Right ventricle myocardium superior (tissue), 1 donor: ENCODE results near the gene CD151. TPM values are rescaled to one million over a fixed set of nuclear protein-coding genes. Genes with fewer than 3 reads are reported as not detected.

Source experiments
- ATAC-seq: fragments of 200-7000 bp; cut with Tn5 transposase; one replicate; pipeline ENCODE4 v1.9.1; 2020; ENCODE audit warnings: mild to moderate bottlenecking; ENCODE audit not compliant: poor library complexity
- DNase-seq: peaks from one replicate; pipeline ENCODE4 v3.0.0-alpha.2; 2020
- intact Hi-C: fragments of 100-400 bp; cut with DNase I; formaldehyde crosslinking; loops from one replicate; pipeline ENCODE4 v1.11.2; 2022
- total RNA-seq: library from RNA; stranded (reverse); fragmentation: NEBNext Ultra II Directional; extraction: Animal tissue kit (Norgen Biotek cat#: 25700); gene quantifications from one replicate; pipeline ENCODE4 v1.2.1, GENCODE V29; 2021
- donor health status: DM: no; HTN: yes; CAD: no; lungs with severe emphysema.

Gene CD151
- total RNA-seq, 1 donor from 2014 or later = 405 TPM

GRCh38 chr11:795634-796564, 36.9 kb upstream of the CD151 start:
- intact Hi-C loops = no loop called here
- DNase-seq (peak; percentile 84), ATAC-seq (peak; percentile 55)

DNA sequence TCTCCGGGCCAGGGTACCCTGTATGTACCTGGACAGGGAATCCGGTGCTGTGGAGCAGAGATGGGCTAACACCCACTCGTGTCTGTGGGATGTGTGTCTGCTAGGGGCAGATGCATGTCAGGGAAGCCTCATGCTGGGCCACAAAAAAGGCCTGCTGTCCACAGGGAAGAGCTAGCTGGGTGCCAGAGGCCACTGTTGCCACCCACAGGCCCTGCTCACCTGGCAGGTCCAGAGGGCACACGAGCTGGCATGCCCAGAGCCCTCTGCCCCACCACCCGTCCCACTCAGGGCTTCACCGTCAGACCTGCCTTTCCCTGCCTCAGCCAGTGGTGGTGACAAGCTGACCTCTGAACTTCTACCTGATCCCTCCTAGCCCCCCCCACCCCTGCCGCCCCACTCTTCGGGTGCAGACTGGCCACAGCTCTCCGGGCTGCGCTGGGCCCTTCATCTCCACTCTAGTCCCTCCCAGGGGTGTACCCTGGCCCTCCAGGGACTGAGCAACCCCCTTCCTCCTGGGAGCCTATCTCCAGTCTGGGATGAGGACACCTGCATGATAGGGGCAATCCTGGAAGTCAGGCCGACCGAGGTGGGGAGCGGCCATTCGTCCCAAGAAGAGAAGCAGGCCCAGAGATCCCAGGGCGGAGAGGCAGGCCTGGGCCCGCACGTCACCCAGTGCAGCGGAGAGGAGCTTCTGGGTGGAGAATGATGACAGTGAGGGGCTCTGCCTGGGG, 36.0 kb upstream of the CD151 start:
- DNase-seq (no peak), ATAC-seq (no peak)

GRCh38 chr11:797296-798092, 35.3 kb upstream of the CD151 start:
- peak; percentile 59 for ATAC-seq
- intact Hi-C loops = no loop called here
- DNase-seq = peak; percentile 83

More for the DNA sequence above, 36.0 kb upstream of the CD151 start:
- intact Hi-C loops = no loop called here

DNA sequence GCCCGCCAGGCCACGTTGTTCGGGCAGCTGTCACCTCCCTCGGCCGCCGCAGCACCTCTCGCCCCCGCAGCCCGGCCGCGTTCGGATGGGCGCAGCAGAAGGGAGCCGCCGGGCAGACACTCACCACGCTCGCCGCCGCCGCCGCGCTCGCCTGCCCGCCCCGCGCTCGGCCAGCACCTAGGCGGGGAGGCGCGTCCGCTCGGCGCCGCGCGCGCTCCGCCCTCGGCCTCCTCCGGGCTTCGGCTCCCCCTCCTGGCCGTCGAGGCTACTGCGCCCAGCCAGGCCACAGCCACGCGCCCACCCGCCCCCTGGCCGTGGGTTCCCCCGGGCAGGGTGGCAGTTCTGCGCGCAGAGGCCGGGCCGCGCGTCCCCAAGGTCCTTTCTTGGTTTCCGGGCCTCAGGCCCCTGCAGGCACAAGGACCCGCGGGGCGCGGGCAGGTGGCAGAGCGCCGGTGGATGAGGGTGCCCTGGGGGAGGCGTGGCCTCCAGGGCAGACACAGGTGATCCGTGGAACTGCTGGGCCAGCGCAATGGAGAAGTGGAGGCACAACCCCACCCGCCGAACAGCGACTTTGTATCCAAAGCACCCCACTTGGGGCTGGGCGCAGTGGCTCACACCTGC, 34.5 kb upstream of the CD151 start, which contains the start of gene SLC25A22:
Gene SLC25A22 (minus strand): TSS at position 189 of the 621 bp plus-strand sequence. CDS start 3,275 bp downstream, outside the sequence.
- intact Hi-C loops = no loop called here
- ATAC-seq (peak; percentile 81), DNase-seq (peak; percentile 88)

DNA sequence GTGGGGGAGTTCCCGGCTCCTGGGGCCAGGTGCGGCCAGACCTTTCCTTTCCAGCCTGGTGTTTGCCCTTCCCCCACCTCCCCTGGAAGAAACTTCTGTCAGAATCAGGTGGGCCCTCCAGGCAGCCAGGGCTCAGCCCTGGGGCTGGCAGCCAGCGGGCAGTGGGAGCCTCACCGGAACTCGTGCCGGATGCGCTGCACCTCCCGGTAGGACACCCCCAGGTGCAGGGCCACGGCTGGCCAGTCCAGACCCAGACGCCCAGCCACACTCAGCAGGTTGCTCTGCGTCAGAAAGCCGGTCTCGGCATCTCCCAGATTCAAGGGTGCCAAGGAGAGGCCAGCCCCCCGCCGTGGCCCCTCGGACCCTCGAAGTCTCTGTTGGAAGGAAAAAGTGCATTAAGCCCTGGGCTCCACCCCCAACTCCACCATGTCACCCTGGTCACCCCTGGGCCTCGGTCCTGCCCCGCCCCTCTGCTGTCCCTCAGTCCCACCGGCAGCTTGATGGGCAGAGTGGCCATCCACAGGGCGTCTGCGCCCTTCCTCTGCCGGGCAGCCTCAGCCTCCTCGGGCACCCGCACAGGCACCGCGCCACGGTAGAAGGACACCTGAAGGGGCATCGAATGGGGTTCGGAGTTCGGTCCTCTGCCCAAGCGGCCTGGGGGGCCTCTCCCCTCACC, 33.0 kb upstream of the CD151 start:
- ATAC-seq (no peak), DNase-seq (no peak)
- intact Hi-C loops = no loop called here

GRCh38 chr11:800473-800872, 32.3 kb upstream of the CD151 start:
- DNase-seq = no peak
- intact Hi-C loops = no loop called here
- no peak for ATAC-seq

- no peak for ATAC-seq
Measured at GRCh38 chr11:801097-801780, 31.5 kb upstream of the CD151 start.

DNA sequence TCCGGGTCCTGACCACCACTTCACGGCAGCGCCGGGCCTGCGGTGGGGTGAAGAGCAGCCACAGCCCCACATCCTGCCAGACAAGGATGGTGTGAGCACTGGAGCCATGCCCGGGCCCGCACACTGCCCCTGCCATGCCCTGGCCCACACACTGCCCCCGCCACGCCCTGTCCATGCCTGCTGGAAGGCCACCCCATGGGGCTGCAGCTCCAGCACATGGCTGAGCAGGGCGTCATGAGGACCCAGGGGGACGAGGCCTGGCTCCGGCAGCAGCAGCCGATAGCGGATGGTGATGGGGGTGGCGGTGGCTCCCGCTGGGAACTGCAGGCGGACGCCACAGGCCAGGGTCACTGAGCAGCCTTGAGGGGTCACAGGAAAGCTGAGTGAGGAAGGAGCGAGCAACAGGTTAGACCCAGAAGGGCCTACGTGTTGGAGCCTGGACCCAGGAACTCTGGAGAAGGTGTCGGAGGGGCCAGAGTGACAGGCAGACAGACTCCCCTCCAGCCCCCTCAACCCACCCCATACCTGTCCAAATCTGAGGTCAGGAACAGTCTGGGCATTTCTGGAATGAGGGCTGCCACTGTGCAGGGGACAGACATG, 30.6 kb upstream of the CD151 start:
- ATAC-seq (no peak), DNase-seq (no peak)
- intact Hi-C loops = no loop called here

More at GRCh38 chr11:801097-801780, 31.5 kb upstream of the CD151 start:
- intact Hi-C loops = no loop called here
- no peak for DNase-seq

GRCh38 chr11:802693-803466, 29.9 kb upstream of the CD151 start:
- ATAC-seq (no peak), DNase-seq (no peak)
- intact Hi-C loops = no loop called here

- intact Hi-C loops = no loop called here
- ATAC-seq = no peak
Measured at GRCh38 chr11:803467-803742, 29.3 kb upstream of the CD151 start.

DNA sequence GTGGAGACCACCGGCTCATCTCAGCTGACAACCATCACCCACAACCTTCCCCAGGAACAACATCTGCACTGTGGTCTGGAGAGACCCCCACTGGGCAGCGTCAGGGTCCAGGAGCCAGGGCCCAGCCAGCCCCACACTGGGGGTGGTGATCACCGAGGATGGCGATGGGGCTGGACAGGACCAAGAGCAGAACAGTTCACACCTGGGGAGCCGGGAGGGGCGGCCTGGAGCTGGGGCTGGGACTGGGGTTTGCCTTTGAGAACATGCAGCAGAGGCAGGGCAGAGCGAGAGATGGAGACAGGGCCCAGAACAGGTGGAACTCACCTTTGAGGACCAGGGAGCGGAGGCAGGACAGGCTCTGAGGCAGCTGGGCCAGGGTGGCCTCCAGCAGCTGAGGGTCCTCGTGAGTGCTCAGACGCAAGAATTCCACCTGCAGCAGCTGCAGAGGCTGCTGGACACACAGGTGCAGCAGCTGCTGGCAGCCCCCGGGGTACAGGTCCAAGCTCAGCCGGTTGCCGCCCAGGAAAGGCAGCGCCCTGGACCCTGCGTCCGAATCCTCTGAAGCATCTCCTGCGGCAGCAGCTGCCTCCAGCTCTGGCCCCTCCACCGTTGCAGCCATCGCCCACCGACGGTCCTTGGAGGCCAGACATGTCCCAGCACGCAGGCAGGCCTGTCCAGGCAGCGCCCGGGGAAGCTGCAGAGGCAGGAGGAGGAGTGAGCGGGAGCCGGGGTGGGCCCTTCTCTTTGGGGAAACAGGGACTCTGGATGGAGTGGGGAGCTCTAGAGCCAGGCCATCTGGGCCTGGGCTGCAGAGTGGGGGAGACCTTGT, 28.8 kb upstream of the CD151 start:
- ATAC-seq (no peak), DNase-seq (no peak)
- intact Hi-C loops = no loop called here

More at GRCh38 chr11:803467-803742, 29.3 kb upstream of the CD151 start:
- no peak for DNase-seq

- intact Hi-C loops = no loop called here
- DNase-seq (no peak), ATAC-seq (no peak)
Measured at GRCh38 chr11:804599-804964, 28.2 kb upstream of the CD151 start.

- DNase-seq = no peak
- ATAC-seq = no peak
- intact Hi-C loops = no loop called here
Measured at GRCh38 chr11:808427-809286, 24.1 kb upstream of the CD151 start.

GRCh38 chr11:809287-810039, 23.3 kb upstream of the CD151 start, which contains the start of gene RPLP2:
Gene RPLP2 (plus strand): TSS chr11:809967. CDS start chr11:810235, 268 bp downstream.
- intact Hi-C loops = no loop called here
- ATAC-seq = peak; percentile 94
- peak; percentile 99 for DNase-seq
